ENCODE data around the gene CTDSP2.

DNA sequence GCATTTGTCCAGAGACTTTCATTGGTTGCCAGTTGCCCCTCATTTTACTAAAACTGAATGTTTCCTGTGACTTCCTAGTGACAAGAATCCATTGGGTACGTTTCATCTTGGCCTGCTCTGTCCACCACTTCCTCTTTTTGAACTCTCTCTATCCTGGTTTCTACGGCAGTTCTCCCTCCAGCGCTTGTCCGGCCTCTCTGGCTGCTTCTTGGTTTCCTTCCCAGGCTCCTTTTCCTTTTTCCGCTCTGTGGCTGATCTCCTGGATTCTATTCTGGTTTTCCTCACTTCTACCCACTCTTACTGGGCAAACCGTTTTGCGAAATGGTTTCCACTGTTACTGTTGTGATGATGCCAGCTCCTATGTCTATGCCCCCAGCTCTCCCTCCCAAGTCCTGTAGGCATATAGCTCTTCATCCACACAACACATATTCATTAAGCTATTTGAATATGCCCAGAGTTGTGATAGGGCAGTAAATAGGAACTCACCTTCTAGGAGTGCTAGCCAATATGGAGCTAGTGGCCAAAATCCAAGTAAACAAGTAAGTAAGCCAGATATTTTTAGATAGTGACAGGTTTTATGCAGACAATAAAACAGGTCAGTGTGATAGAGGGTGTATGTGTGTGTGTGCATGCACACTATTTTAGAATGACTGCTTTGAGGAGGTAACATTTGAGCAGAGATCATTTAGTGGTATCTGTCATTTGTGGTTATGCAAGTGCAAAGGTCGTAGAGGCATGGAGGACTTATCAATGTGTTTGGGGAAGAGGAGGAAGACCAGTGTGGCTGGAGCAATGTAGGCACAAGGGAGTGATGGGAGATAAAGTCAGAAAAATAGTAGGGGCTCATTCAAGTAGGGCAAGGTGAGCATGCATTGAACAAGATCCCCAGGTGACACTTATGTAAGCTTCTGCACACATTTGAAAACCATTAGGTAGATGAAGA is 27.9 kb upstream of the CTDSP2 start:
- TF ChIP-seq, protein P1, sequence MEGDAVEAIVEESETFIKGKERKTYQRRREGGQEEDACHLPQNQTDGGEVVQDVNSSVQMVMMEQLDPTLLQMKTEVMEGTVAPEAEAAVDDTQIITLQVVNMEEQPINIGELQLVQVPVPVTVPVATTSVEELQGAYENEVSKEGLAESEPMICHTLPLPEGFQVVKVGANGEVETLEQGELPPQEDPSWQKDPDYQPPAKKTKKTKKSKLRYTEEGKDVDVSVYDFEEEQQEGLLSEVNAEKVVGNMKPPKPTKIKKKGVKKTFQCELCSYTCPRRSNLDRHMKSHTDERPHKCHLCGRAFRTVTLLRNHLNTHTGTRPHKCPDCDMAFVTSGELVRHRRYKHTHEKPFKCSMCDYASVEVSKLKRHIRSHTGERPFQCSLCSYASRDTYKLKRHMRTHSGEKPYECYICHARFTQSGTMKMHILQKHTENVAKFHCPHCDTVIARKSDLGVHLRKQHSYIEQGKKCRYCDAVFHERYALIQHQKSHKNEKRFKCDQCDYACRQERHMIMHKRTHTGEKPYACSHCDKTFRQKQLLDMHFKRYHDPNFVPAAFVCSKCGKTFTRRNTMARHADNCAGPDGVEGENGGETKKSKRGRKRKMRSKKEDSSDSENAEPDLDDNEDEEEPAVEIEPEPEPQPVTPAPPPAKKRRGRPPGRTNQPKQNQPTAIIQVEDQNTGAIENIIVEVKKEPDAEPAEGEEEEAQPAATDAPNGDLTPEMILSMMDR (IDR thresholded peaks at IDR 0.05): no peak
- TF ChIP-seq POLR2AphosphoS5 (IDR thresholded peaks at IDR 0.05) (no peak), POLR2A (IDR thresholded peaks at IDR 0.05) (no peak), EP300 (IDR thresholded peaks at IDR 0.05) (no peak)

Data from sigmoid colon (tissue), 4 donors.